NB4 (cell line): ENCODE results near the gene SART3.

ENCODE experiments used
- MYC ChIP-seq: IDR thresholded peaks from 2 replicates; pipeline ENCODE4 v1.6.1; 2011; ENCODE audit warnings: low read depth, low read length
- POLR2A ChIP-seq: IDR thresholded peaks from 2 replicates; pipeline ENCODE4 v1.6.1; 2011; ENCODE audit warnings: mild to moderate bottlenecking; ENCODE audit not compliant: insufficient read length; ENCODE audit errors: extremely low read depth
- TF ChIP-seq, protein P1 (sequence below): IDR thresholded peaks from one replicate; pipeline ENCODE4 v1.5.1; 2012; ENCODE audit warnings: low read depth, low read length
- TF ChIP-seq, protein P2 (sequence below): IDR thresholded peaks from 2 replicates; pipeline ENCODE4 v1.6.1; 2011; ENCODE audit warnings: low read depth, low read length

DNA sequence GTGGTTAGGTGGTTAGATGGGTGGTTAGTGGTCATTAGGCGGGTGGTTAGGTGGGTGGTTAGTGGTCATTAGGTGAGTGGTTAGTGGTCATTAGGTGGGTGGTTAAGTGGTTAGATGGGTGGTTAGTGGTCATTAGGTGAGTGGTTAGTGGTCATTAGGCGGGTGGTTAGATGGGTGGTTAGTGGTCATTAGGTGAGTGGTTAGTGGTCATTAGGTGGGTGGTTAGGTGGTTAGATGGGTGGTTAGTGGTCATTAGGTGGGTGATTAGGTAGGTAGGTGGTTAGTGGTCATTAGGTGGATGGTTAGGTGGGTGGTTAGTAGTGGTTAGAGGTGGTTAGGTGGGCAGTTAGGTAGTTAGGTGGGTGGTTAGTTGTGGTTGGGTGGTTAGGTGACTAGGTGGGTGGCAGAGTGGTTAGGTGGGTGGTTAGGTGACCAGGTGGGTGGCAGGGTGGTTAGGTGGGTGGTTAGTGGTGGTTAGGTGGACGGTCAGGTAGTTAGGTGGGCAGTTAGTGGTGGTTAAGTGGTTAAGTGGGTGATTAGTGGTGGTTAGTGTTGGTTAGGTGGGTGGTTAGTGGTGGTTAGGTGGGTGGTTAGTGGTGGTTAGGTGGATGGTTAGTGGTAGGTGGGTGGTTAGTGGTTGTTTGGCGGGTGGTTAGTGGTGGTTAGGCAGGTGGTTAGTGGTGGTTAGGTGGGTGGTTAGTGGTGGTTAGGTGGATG is 44.9 kb upstream of the SART3 start:
- TF ChIP-seq, protein P1, sequence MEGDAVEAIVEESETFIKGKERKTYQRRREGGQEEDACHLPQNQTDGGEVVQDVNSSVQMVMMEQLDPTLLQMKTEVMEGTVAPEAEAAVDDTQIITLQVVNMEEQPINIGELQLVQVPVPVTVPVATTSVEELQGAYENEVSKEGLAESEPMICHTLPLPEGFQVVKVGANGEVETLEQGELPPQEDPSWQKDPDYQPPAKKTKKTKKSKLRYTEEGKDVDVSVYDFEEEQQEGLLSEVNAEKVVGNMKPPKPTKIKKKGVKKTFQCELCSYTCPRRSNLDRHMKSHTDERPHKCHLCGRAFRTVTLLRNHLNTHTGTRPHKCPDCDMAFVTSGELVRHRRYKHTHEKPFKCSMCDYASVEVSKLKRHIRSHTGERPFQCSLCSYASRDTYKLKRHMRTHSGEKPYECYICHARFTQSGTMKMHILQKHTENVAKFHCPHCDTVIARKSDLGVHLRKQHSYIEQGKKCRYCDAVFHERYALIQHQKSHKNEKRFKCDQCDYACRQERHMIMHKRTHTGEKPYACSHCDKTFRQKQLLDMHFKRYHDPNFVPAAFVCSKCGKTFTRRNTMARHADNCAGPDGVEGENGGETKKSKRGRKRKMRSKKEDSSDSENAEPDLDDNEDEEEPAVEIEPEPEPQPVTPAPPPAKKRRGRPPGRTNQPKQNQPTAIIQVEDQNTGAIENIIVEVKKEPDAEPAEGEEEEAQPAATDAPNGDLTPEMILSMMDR: no peak
- TF ChIP-seq POLR2A (no peak), MYC (no peak)
- TF ChIP-seq, protein P2, sequence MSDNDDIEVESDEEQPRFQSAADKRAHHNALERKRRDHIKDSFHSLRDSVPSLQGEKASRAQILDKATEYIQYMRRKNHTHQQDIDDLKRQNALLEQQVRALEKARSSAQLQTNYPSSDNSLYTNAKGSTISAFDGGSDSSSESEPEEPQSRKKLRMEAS: no peak
